KG1 (cell line): ENCODE measurements around the gene HTT-AS.

Source experiments
- DNase-seq: peaks from one replicate; lab custom pipeline; 2025; lab: John Stamatoyannopoulos, UW

The HTT-AS gene

GRCh38 chr4:3087115-3087797 lies 12.9 kb upstream of the HTT-AS start:
- DNase-seq: no peak

GRCh38 chr4:3085948-3086670 lies 11.8 kb upstream of the HTT-AS start:
- no peak for DNase-seq

- no peak for DNase-seq
Observed at GRCh38 chr4:3083732-3084131, 9.4 kb upstream of the HTT-AS start.

- no peak for DNase-seq
Observed at GRCh38 chr4:3082925-3083515, 8.7 kb upstream of the HTT-AS start.

- peak; percentile 39 for DNase-seq
Observed at GRCh38 chr4:3079694-3080123, 5.4 kb upstream of the HTT-AS start.

GRCh38 chr4:3077796-3078195 lies 3.5 kb upstream of the HTT-AS start:
- DNase-seq: no peak

GRCh38 chr4:3075652-3075981 lies 1.3 kb upstream of the HTT-AS start:
- DNase-seq: no peak

- no peak for DNase-seq
Observed at GRCh38 chr4:3074846-3075651, 711 bp upstream of the HTT-AS start.

- DNase-seq: no peak
Observed at GRCh38 chr4:3073158-3074077, 920 bp downstream of the HTT-AS start.

- no peak for DNase-seq
Observed at GRCh38 chr4:3071811-3072210, 2.5 kb downstream of the HTT-AS start.

GRCh38 chr4:3070709-3071500 lies 3.4 kb downstream of the HTT-AS start:
- DNase-seq: no peak

- no peak for DNase-seq
Observed at GRCh38 chr4:3069661-3070199, 4.6 kb downstream of the HTT-AS start.

- no peak for DNase-seq
Observed at GRCh38 chr4:3067473-3068001, 6.8 kb downstream of the HTT-AS start.

GRCh38 chr4:3066836-3067400 lies 7.4 kb downstream of the HTT-AS start:
- DNase-seq: no peak

- DNase-seq: no peak
Observed at GRCh38 chr4:3065551-3065950, 8.8 kb downstream of the HTT-AS start.

GRCh38 chr4:3062471-3062870 lies 11.9 kb downstream of the HTT-AS start:
- no peak for DNase-seq

GRCh38 chr4:3060946-3061345 lies 13.4 kb downstream of the HTT-AS start:
- no peak for DNase-seq

GRCh38 chr4:3059943-3060342 lies 14.4 kb downstream of the HTT-AS start:
- no peak for DNase-seq

GRCh38 chr4:3054169-3054759 lies 20.1 kb downstream of the HTT-AS start:
- no peak for DNase-seq
